MM.1S (cell line): Measurements from ENCODE around the gene FMN1.

Source experiments
- DNase-seq: peaks from one replicate; pipeline ENCODE4 v3.0.0-alpha.2; 2015
- H2AFZ ChIP-seq: fragments of 300-600 bp; sonication (generic); 2 replicates; pipeline ENCODE4 v1.6.0; 2016; ENCODE audit warnings: antibody characterized with exemption, low read length
- H3F3A ChIP-seq: fragments of 300-600 bp; sonication (generic); 2 replicates; pipeline ENCODE4 v1.6.1; 2016; ENCODE audit warnings: mild to moderate bottlenecking, antibody characterized with exemption, low read length, moderate library complexity, mixed read lengths; ENCODE audit not compliant: insufficient read depth
- H3K27ac ChIP-seq: fragments of 300-600 bp; sonication (generic); 2 replicates; pipeline ENCODE4 v1.5.1; 2016; ENCODE audit warnings: mild to moderate bottlenecking, low read length
- H3K27me3 ChIP-seq: fragments of 300-600 bp; sonication (generic); replicated peaks from 2 replicates; pipeline ENCODE4 v1.6.0; 2016; ENCODE audit warnings: low read length; ENCODE audit not compliant: insufficient read depth
- H3K36me3 ChIP-seq: fragments of 300-600 bp; sonication (generic); replicated peaks from 2 replicates; pipeline ENCODE4 v1.6.1; 2016; ENCODE audit warnings: mild to moderate bottlenecking, low read length, mixed read lengths; ENCODE audit not compliant: insufficient read depth
- H3K4me1 ChIP-seq: fragments of 300-600 bp; sonication (generic); 2 replicates; pipeline ENCODE4 v1.6.1; 2016; ENCODE audit warnings: low read length, mixed read lengths
- H3K4me2 ChIP-seq: fragments of 300-600 bp; sonication (generic); 2 replicates; pipeline ENCODE4 v1.6.0; 2016; ENCODE audit warnings: low read depth, low read length
- H3K4me3 ChIP-seq: fragments of 300-600 bp; sonication (generic); 2 replicates; pipeline ENCODE4 v1.5.1; 2016; ENCODE audit warnings: low read length, mixed read lengths
- H3K79me2 ChIP-seq: fragments of 300-600 bp; sonication (generic); 2 replicates; pipeline ENCODE4 v1.6.1; 2016; ENCODE audit warnings: mixed run types, low read length, mixed read lengths
- H3K9ac ChIP-seq: fragments of 300-600 bp; sonication (generic); 2 replicates; pipeline ENCODE4 v1.6.1; 2016; ENCODE audit warnings: low read length, mixed read lengths
- H3K9me2 ChIP-seq: fragments of 300-600 bp; sonication (generic); replicated peaks from 2 replicates; pipeline ENCODE4 v1.6.1; 2016; ENCODE audit warnings: mild to moderate bottlenecking, low read length, mixed read lengths; ENCODE audit not compliant: insufficient read depth
- H3K9me3 ChIP-seq: fragments of 300-600 bp; sonication (generic); replicated peaks from 2 replicates; pipeline ENCODE4 v1.6.1; 2016; ENCODE audit warnings: mild to moderate bottlenecking, low read length, mixed read lengths; ENCODE audit not compliant: insufficient read depth
- H4K20me1 ChIP-seq: fragments of 300-600 bp; sonication (generic); 2 replicates; pipeline ENCODE4 v1.6.1; 2016; ENCODE audit warnings: mild to moderate bottlenecking, low read length, moderate library complexity, mixed read lengths; ENCODE audit not compliant: insufficient read depth
- EZH2 ChIP-seq: fragments of 300-600 bp; sonication (generic); optimal IDR thresholded peaks from 2 replicates; pipeline ENCODE3; 2017; ENCODE audit warnings: low read depth, mild to moderate bottlenecking, antibody characterized with exemption, low read length, mixed read lengths
- EZH2phosphoT487 ChIP-seq: fragments of 300-600 bp; sonication (generic); IDR thresholded peaks from 2 replicates; pipeline ENCODE4 v1.6.1; 2018; ENCODE audit warnings: antibody characterized with exemption, low read length
- TF ChIP-seq, protein P1 (sequence below): fragments of 300-600 bp; sonication (generic); IDR thresholded peaks from 2 replicates; pipeline ENCODE4 v1.5.1; 2016; ENCODE audit warnings: antibody characterized with exemption, low read length, mixed read lengths

FMN1 gene

DNA sequence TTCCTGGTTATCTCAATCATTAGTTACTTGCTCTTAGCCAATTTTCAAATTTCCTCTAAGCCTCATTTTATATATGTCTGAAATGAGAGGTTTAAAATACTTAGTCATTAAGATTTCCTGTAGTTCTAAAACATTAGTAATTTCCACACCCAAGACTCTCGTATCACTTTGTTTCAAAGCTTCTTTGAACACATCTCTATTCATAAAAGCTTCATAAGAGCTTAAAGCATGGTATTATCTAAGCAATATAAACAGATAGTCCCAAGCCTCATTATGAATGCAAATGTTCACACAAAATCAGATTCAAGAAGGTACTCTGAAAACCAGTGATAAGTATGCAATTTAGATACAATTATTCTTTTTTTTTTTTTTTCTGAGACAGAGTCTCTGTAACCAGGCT, 217.0 kb downstream of the FMN1 start:
- Histone ChIP-seq H3F3A (no peaks in the 10 kb centered on the region), H2AFZ (no peak overlapping the region), H3K27me3 (no peaks in the 10 kb centered on the region), H3K36me3 (no peaks in the 10 kb centered on the region), H3K4me3 (no peak overlapping the region), H4K20me1 (no peaks in the 10 kb centered on the region), H3K4me2 (no peak overlapping the region), H3K9me2 (no peaks in the 10 kb centered on the region), H3K4me1 (no peaks in the 10 kb centered on the region), H3K9ac (no peak overlapping the region), H3K9me3 (no peaks in the 10 kb centered on the region), H3K27ac (no peak overlapping the region), H3K79me2 (peaks cover 15% of the 10 kb centered on the region; the same call in 1 of the 2 replicates)
- no peak for TF ChIP-seq EZH2phosphoT487
- TF ChIP-seq EZH2 = no peak
- TF ChIP-seq, protein P1, sequence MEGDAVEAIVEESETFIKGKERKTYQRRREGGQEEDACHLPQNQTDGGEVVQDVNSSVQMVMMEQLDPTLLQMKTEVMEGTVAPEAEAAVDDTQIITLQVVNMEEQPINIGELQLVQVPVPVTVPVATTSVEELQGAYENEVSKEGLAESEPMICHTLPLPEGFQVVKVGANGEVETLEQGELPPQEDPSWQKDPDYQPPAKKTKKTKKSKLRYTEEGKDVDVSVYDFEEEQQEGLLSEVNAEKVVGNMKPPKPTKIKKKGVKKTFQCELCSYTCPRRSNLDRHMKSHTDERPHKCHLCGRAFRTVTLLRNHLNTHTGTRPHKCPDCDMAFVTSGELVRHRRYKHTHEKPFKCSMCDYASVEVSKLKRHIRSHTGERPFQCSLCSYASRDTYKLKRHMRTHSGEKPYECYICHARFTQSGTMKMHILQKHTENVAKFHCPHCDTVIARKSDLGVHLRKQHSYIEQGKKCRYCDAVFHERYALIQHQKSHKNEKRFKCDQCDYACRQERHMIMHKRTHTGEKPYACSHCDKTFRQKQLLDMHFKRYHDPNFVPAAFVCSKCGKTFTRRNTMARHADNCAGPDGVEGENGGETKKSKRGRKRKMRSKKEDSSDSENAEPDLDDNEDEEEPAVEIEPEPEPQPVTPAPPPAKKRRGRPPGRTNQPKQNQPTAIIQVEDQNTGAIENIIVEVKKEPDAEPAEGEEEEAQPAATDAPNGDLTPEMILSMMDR = no peak
- DNase-seq = no peak

DNA sequence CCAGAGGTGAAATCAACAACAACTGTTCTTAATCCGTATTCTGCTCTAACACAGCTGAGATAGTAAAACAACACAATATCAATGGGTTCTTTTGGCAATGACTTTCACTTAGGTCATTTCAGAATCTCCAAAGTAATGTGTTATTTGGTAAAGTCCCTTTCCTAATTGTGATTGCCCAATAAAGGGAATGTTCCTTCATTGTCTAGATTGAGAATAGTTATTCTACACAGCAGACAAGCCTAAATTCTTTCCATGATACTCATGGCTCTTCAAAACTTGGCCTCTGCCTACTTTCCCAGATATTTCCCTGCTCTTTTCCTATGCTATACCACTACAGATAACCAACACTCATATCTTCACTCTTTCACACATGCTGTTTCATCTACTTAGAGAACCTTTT, 219.8 kb downstream of the FMN1 start:
- Histone ChIP-seq H3K36me3 (no peaks in the 10 kb centered on the region), H3K79me2 (peaks cover 8% of the 10 kb centered on the region; the same call in 1 of the 2 replicates), H3K4me1 (no peaks in the 10 kb centered on the region), H3K27ac (no peak overlapping the region), H3K4me3 (no peak overlapping the region), H3F3A (no peaks in the 10 kb centered on the region), H3K9me2 (no peaks in the 10 kb centered on the region), H3K9me3 (no peaks in the 10 kb centered on the region), H4K20me1 (no peaks in the 10 kb centered on the region), H3K4me2 (no peak overlapping the region), H3K9ac (no peak overlapping the region), H3K27me3 (no peaks in the 10 kb centered on the region), H2AFZ (no peak overlapping the region)
- TF ChIP-seq EZH2 (no peak), EZH2phosphoT487 (no peak)
- TF ChIP-seq, protein P1 = no peak
- no peak for DNase-seq

DNA sequence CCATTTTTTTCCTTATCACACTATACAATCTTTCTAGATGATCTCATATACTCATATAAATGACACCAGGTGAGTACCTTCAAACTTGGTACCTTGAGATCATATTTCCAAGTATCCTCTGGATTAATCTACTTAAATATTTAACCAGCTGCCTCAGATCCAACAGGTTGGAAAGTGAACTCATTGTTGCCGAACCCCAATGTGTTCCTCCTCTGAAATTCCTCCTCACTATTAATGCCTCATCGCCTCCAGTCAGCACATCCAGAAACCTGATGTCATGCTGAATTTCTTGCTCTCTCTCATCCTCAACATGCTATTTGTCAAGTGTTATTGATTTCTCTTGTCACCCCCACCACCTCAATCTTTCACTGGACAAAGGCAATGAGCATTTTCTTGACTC, 221.8 kb downstream of the FMN1 start:
- DNase-seq = no peak
- no peak overlapping the region for H3K27ac ChIP-seq
- no peak overlapping the region for H2AFZ ChIP-seq
- H3K9ac ChIP-seq = no peak overlapping the region
- no peak overlapping the region for H3K4me2 ChIP-seq
- H3K4me1 ChIP-seq = no peaks in the 10 kb centered on the region
- H3K9me2 ChIP-seq = no peaks in the 10 kb centered on the region
- TF ChIP-seq EZH2phosphoT487 (no peak), EZH2 (no peak)
- TF ChIP-seq, protein P1 = no peak
- no peaks in the 10 kb centered on the region for H3K27me3 ChIP-seq
- no peaks in the 10 kb centered on the region for H3K9me3 ChIP-seq
- H4K20me1 ChIP-seq = no peaks in the 10 kb centered on the region
- no peaks in the 10 kb centered on the region for H3K79me2 ChIP-seq
- no peaks in the 10 kb centered on the region for H3K36me3 ChIP-seq
- H3F3A ChIP-seq = no peaks in the 10 kb centered on the region
- H3K4me3 ChIP-seq = no peak overlapping the region
